ENCODE data around the gene EMILIN1. TPM values are rescaled to one million over a fixed set of nuclear protein-coding genes. Genes with fewer than 3 reads are reported as not detected.

The EMILIN1 gene
- total and polyA plus RNA-seq, 2 of the 8 experiments (the other 6 are each of a cell fraction or from before 2014, with no cell fraction given) = 1.9 to 3.0 TPM

DNA sequence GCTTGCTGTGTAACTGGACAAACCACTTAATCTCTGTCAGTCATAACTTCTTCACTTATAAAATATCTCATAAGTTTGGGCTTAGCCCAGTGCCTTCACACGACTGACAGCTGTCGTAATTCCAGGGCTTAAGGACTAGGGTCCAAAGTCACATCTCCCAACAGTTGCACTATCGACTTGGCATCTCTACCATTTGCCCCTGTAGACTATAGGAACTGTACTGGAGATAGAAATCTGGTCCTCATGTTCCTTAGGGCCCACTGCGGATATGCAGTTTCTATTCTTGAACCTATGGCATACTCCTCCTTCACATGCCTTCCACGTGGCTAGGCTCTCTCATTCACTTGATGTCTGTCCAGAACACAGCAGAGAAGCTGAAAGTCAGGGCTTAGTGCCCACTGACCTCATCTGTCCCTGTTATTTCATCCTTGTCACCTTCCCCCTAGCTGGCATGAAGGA lies 47.9 kb downstream of the EMILIN1 start:
- H3K4ac ChIP-seq (replicated peaks; ENCODE audit: insufficient read length, low read depth, low read length) = no peak overlapping the region
- 52% methylated on average over 5 of the region's 5 CpGs; no CpG with 5 or more reads in 1 of the 2 experiments for WGBS, 2 experiments (ENCODE audit: extremely low coverage in 1 of 2, insufficient coverage in 1 of 2, insufficient read length in 1 of 2, insufficient replicate concordance in 2 of 2, low coverage in 1 of 2, low lambda C conversion rate in 2 of 2, missing lambda C conversion rate in 1 of 2)
- H3K14ac ChIP-seq (ENCODE audit: insufficient read length) = no peak overlapping the region
- H3K27ac ChIP-seq (ENCODE audit: low read depth, low read length) = no peak overlapping the region
- H2BK15ac ChIP-seq (ENCODE audit: low read length) = no peak overlapping the region
- POLR2A ChIA-PET (ENCODE audit: partially characterized antibody) = interaction anchor here (0.6 to 1.6 kb wide), 9 partner anchors 8 to 131 kb away, joined by 3 to 5 read pairs (median 3); partner anchors contain the start of gene PREB
- no peak overlapping the region; the same call in 1 of the 2 replicates for H2BK12ac ChIP-seq (ENCODE audit: low read depth, low read length)
- CTCF ChIA-PET (ENCODE audit: partially characterized antibody) = interaction anchor here (0.9 to 3.8 kb wide), 6 partner anchors 7 to 65 kb away, joined by 3 to 38 read pairs (median 4); partner anchors contain the start of gene PREB
- H3K9ac ChIP-seq (replicated peaks in 1 of 4; ENCODE audit: extremely low read depth in 1 of 4, low read depth in 3 of 4, low read length in 3 of 4) = no peak overlapping the region
- H3K4me3 ChIP-seq (ENCODE audit: extremely low read depth in 1 of 4, insufficient read depth in 2 of 4, low read depth in 3 of 4, low read length in 4 of 4) = no peak overlapping the region
- no peak overlapping the region for H2BK20ac ChIP-seq (ENCODE audit: low read length)
- H3K23me2 ChIP-seq (ENCODE audit: low read depth, low read length) = peaks cover 5% of the 10 kb centered on the region
- no peak overlapping the region for H2BK5ac ChIP-seq (ENCODE audit: low read depth, low read length)
- DNase-seq (ENCODE audit: low read depth in 1 of 2, low spot score in 2 of 2) (no peak), FAIRE-seq (no peak)
- H4K20me1 ChIP-seq (replicated peaks in 1 of 2; ENCODE audit: control insufficient read depth in 1 of 2, insufficient read depth in 2 of 2, low read length in 2 of 2) = peaks cover 2 to 3% of the 10 kb centered on the region in 2 experiments
- H3K27me3 ChIP-seq (replicated peaks in 1 of 4; ENCODE audit: control insufficient read depth in 3 of 4, extremely low read depth in 1 of 4, insufficient read depth in 3 of 4, low read length in 3 of 4) = peaks cover under 1 to 25% (median 18%) of the 10 kb centered on the region in 4 experiments
- H4K91ac ChIP-seq (replicated peaks; ENCODE audit: insufficient read length, low read length) = no peak overlapping the region
- H3K9me3 ChIP-seq (ENCODE audit: insufficient read depth in 2 of 2, low read depth in 1 of 2, low read length in 1 of 2) = no peaks in the 10 kb centered on the region
- H3K4me2 ChIP-seq (ENCODE audit: insufficient read depth in 1 of 2, low read depth in 2 of 2, low read length in 2 of 2) = no peak overlapping the region
- H3K79me1 ChIP-seq (ENCODE audit: low read depth, low read length) = no peaks in the 10 kb centered on the region
- no peak overlapping the region for H2AK5ac ChIP-seq (ENCODE audit: low read depth, low read length)
- H3K56ac ChIP-seq (replicated peaks; ENCODE audit: insufficient read length, low read depth, low read length) = no peak overlapping the region
- H2AFZ ChIP-seq (ENCODE audit: low read length) = no peak overlapping the region
- H3K4me1 ChIP-seq (replicated peaks in 1 of 4; ENCODE audit: control insufficient read depth in 3 of 4, insufficient read depth in 4 of 4, low read length in 3 of 4) = peaks cover 0 to 9% (median 5%) of the 10 kb centered on the region in 4 experiments; a peak in 6 of 7 replicates
- H3K36me3 ChIP-seq (ENCODE audit: control insufficient read depth in 2 of 4, insufficient read depth in 4 of 4, low read length in 3 of 4) = peaks cover 2 to 16% (median 10%) of the 10 kb centered on the region in 4 experiments; a peak in 6 of 8 replicates
- no peaks in the 10 kb centered on the region for H3K79me2 ChIP-seq (ENCODE audit: control insufficient read depth in 1 of 2, insufficient read depth in 2 of 2, low read length in 2 of 2)
- H3K23ac ChIP-seq (ENCODE audit: insufficient read length) = no peak overlapping the region
- no peak overlapping the region for H4K8ac ChIP-seq (ENCODE audit: extremely low read depth, insufficient read depth, low read length)
- no peak overlapping the region for H3K18ac ChIP-seq (ENCODE audit: extremely low read depth, low read length)
- TF ChIP-seq TCF12 (IDR thresholded peaks at IDR 0.05; ENCODE audit: low read depth, low read length) (no peak), SRF (IDR thresholded peaks at IDR 0.05; ENCODE audit: low read depth, low read length) (no peak), RFX5 (IDR thresholded peaks at IDR 0.05; ENCODE audit: borderline replicate concordance, low read depth, low read length) (no peak)
- H4K5ac ChIP-seq (ENCODE audit: insufficient read length, low read depth, low read length) = no peak overlapping the region
- H2BK120ac ChIP-seq (replicated peaks; ENCODE audit: low read depth, low read length) = no peak overlapping the region

Measured in H1 (cell line).